ENCODE measurements around the gene STAT5B. TPM values are rescaled to one million over a fixed set of nuclear protein-coding genes. Genes with fewer than 3 reads are reported as not detected.

The STAT5B gene
- total and polyA plus RNA-seq, 9 of the 15 experiments (the other 6 are each of a cell fraction or from before 2014, with no cell fraction given), result 20.8 to 176 (median 92.4) TPM

- H3K79me2 ChIP-seq (ENCODE audit: control insufficient read depth, insufficient read depth, low read length), result peaks cover 62% of the 10 kb centered on the region
- FAIRE-seq, result no peak
- H4K20me1 ChIP-seq (replicated peaks; ENCODE audit: control insufficient read depth, insufficient read depth, low read length), result no peaks in the 10 kb centered on the region
- intact Hi-C loops (cut with micrococcal nuclease), result no loop called here
- no peak for DNase-seq (ENCODE audit: extremely low read depth in 1 of 4, low spot score in 3 of 4)
- H3K4me1 ChIP-seq (replicated peaks in 1 of 2; ENCODE audit: control insufficient read depth in 2 of 2, insufficient read depth in 2 of 2, low read length in 2 of 2), result peaks cover 0 to 20% of the 10 kb centered on the region in 2 experiments; a peak in 4 of 5 replicates
- H3K27me3 ChIP-seq (ENCODE audit: control insufficient read depth in 2 of 2, insufficient read depth in 2 of 2, low read length in 2 of 2), result no peaks in the 10 kb centered on the region
- CTCF ChIA-PET (ENCODE audit: low intra/inter-chr PET ratio), result no interaction called here
- H3K9me1 ChIP-seq (ENCODE audit: control insufficient read depth, insufficient read depth, low read length), result no peaks in the 10 kb centered on the region
- in situ Hi-C loops (cut with MboI), result no loop called here
- no peaks in the 10 kb centered on the region for H3K9me3 ChIP-seq (replicated peaks; ENCODE audit: control insufficient read depth, insufficient read depth, low read depth, low read length)
- H3K36me3 ChIP-seq (ENCODE audit: control insufficient read depth, insufficient read depth, low read length), result peaks cover 86% of the 10 kb centered on the region
- POLR2A ChIA-PET, result interaction anchor here (0.6 to 2.8 kb wide), 6 partner anchors 9 to 165 kb away, joined by 3 to 17 read pairs (median 4); partner anchors contain the start of gene STAT5A
- no peak overlapping the region for H2AFZ ChIP-seq (ENCODE audit: low read depth, low read length)
- WGBS (ENCODE audit: insufficient coverage, low coverage, missing lambda C conversion rate), result 90% methylated on average over 6 of the region's 9 CpGs
- BruUV-seq (replicated peaks), result no TSS peak
- no peak overlapping the region for H3K4me2 ChIP-seq (ENCODE audit: insufficient read depth, low read length)
- H3K9ac ChIP-seq (ENCODE audit: insufficient read depth in 1 of 2, low read depth in 2 of 2, low read length in 2 of 2), result no peak overlapping the region
- H3K27ac ChIP-seq (ENCODE audit: extremely low read depth, low read depth, low read length), result no peak overlapping the region
- no peak for ATAC-seq
- no peak overlapping the region for H3K4me3 ChIP-seq
- TF ChIP-seq SMAD1 (IDR thresholded peaks at IDR 0.05; ENCODE audit: low read depth, low read length, partially characterized antibody) (no peak), MBD2 (IDR thresholded peaks at IDR 0.05; ENCODE audit: borderline replicate concordance, low read depth) (no peak), CREB3 (tag; conservative IDR thresholded peaks at IDR 0.05; ENCODE audit: low read depth) (no peak), POLR2A (conservative IDR thresholded peaks at IDR 0.05) (peak; percentile 38; the same call in 1 of the 2 replicates), ZBTB33 (CRISPR knock-in tag; IDR thresholded peaks at IDR 0.05) (no peak), ELF2 (CRISPR knock-in tag; IDR thresholded peaks at IDR 0.05) (no peak), FOXP4 (CRISPR knock-in tag; IDR thresholded peaks at IDR 0.05; ENCODE audit: borderline replicate concordance) (no peak), PURB (CRISPR knock-in tag; IDR thresholded peaks at IDR 0.05; ENCODE audit: low read depth) (no peak), POLR2G (IDR thresholded peaks at IDR 0.05; ENCODE audit: low read depth, low read length) (peak; percentile 58), RBBP5 (IDR thresholded peaks at IDR 0.05; ENCODE audit: borderline replicate concordance, insufficient read depth, low read length, poor library complexity, severe bottlenecking) (no peak), TOE1 (IDR thresholded peaks at IDR 0.05; ENCODE audit: borderline replicate concordance) (no peak), TOE1 (CRISPR knock-in tag; IDR thresholded peaks at IDR 0.05; ENCODE audit: borderline replicate concordance, low read depth) (no peak), CBX1 (IDR thresholded peaks at IDR 0.05; ENCODE audit: low read depth) (no peak), RBM22 (IDR thresholded peaks at IDR 0.05; ENCODE audit: low read depth, low read length, poor library complexity, severe bottlenecking) (peak; percentile 76), HOMEZ (CRISPR knock-in tag; IDR thresholded peaks at IDR 0.05) (no peak), PPARD (CRISPR knock-in tag; IDR thresholded peaks at IDR 0.05) (no peak), ZNF146 (CRISPR knock-in tag; IDR thresholded peaks at IDR 0.05; ENCODE audit: unreplicated experiment) (no peak)
These were observed 24.8 kb upstream of the STAT5B start for GRCh38 chr17:42301022-42301421.

All from K562 (cell line).